NCI-H345 treated with DMSO at 0.1 percent for 48 hours (cell line): ENCODE measurements around the gene LRRC4C.

Experiments
- DNase-seq: peaks from one replicate; lab custom pipeline; 2025; ENCODE audit not compliant: unreplicated experiment; lab: John Stamatoyannopoulos, UW

LRRC4C gene

DNA sequence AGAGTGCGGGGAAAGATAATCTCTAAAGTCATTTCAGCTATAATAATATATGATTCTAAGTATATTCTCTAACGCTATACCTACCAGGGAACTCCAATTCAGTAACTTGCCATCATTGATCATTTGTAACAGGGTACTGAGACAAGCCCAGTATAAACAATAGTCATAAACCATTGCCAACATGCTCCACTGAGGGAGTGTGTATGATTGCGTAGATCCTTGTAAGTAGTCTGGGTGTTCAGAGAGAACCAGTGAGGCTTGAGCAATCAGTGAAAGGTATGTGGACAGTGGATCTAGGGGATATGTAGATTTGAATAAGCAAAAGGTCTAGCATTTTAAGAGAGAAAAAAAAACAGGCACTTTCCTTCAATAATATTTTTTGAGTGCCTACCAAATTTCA, 1326.0 kb downstream of the LRRC4C start:
- DNase-seq = no peak

DNA sequence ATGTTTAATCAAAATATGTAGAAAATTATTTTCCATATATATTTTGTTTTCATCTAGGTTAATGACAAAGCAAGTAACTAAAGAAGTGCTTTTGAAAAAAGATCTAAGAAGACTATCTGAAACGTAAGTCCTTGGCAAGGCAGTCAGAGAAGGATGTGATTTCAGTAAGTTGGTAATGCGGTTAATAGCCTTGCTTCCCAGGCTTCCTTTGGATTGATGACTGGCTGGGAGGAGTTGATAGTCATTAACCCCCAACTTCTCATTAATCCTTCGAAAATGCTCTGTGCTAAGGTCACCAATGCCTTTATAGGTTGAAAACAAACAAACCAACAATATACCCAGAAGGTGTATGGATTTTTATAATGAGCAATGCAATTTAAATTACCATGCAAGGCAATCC, 1326.5 kb downstream of the LRRC4C start:
- DNase-seq = no peak

DNA sequence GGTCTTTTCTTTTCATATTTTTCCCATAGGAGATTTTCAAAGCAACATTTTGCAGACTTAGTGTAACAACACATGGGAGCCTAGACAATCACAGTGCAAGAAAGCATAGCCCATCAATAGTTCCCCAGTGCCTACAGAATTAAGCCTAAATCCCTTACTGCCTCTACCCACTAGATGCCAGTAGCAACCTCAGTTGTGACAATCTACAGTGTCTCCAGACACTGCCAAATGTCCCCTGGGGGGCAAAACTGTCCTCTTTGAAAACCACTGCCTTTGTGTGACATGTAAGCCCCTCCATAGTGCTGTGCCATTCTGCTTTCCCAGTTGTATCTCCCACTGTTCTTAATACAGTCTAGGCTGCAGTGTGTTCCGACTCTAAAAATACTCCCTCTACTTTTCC, 1329.0 kb downstream of the LRRC4C start:
- peak; percentile 3 for DNase-seq

DNA sequence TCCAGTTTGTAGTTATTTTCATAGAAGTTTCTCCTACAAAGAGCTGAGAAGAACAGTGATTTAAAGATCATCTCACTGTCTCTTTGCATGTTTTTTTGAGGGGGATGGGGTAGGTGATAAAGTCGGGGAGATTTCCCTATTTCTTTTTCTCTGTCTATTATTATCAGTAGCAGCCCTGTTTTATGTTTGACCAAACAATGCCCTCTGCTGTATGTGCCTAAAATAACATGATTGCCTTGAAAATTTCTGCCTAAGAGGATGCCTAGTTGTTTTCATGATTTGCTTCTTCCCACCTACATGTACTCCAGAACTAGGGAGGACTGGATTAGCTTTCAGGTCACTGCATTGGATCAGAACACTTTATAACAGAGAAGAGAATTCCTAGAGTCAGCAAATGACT, 1330.2 kb downstream of the LRRC4C start:
- peak; percentile 3 for DNase-seq

DNA sequence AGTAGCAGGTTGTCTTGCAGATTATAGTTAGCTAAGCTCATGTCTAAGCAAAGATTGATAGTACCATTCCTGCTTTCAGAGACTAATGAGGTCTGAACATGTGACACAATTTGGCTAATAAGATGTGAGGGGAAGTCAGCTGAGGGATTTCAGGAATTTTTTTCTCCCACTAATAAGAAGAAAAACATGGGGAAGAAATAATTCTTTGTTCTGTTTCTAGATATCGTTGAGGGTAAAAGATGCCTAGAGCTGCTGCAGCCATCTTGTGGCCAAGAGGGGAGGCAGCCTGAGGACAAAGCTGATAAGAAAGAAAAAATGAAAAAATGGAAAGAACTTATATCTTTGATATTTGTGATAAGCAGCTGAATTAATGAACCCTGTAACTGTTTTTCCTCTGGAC, 1334.4 kb downstream of the LRRC4C start:
- DNase-seq = no peak

DNA sequence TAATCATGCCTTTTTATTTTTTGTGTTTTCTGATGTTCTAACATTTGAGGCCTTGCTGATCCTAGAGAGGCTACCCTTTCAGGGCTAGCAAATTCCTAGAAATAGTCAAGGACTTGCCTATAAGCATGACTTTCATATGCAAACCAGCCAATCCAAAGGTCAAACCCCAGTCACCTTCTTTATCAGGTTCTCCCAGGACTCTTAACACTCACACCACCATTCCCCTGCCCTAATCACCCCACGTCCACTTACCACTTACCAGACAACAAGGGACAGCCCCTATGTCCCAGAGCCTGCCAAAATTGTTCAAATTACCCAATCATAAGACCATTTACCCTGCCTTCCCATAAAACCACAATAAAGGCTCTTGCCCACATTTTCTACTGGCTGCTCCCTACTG, 1339.8 kb downstream of the LRRC4C start:
- DNase-seq = no peak

DNA sequence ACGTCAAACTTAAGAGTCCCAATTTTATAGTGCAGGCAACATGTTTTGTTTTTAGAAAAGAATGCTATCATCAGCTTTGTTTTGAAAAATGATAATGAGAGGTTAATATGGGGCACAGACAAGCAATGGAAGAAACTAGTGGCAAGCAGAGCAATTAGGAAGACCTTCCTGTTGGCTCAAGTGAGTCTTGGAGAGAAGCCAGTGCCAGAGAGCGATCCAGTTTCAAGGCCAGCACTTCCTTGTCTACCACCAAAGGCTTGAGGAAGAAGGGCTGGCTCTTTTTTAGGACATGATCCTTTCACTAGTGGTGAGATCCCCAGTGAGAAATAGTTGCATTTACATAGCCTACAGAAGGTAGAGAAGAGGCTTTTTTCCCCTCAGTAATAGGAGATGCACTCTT, 1340.7 kb downstream of the LRRC4C start:
- no peak for DNase-seq

DNA sequence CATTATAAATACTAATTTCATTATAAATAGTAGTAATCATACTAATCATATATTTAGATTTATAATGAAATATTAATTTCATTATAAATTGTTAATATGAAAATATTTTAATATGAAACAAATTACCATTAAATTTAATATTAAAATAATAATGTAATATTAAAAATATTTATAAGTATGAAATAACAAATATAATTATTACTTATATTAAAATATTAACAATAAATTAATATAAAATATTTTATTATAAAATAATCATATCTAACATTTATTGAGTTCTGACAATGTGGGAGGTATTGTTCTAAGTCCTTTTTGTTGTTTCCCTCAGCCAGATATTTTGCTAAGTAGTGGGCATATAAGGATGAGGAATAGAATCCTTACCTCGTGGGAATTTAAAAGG, 1341.4 kb downstream of the LRRC4C start:
- DNase-seq = no peak

DNA sequence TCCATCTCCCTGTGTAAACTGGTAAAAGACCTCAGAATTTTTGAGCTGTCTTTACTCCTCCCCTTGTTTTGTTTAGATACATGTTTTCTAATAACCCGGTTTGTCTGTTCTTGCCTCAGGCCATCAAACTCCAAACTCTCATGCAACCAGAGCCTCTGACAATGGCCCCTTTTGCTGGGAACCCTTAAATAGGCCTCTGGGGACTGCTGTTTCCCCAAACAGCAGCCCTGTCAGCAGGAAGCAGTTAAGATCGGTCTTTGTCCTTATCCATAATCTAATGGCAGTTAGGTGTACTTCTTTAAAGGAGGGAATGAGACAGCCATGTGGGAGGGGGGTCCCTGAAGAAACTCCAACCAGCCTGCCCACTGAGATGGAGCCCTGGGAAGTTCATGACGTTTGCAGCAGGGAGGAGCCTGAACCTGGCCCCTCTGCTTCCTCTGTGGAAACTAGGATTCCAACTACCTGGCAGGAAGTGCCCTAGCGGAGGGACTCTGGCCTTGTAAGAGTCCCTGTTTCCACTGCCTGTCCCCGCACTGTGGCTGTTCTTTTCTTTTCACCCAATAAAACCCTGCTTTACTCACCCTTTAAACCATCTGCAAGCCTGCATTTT, 1354.4 kb downstream of the LRRC4C start:
- no peak for DNase-seq

DNA sequence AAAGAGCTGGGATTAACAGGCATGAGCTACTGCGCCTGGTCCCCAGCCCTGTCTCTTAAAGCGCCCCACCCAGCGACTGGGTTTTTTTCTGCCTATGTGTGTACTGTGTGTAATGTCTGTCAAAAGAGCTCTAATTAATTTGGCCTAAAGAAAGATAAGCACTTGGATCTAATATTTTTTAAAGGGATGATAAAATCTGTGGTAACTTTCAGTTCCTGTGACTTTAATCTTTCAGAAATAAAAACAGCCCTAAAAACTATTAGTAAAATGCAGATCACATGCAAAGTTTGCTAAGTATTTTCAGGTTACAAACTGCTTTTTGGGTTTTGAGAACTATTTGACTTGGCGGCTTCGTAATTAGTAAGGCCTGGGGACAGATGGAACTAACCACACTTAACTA, 1358.7 kb downstream of the LRRC4C start:
- no peak for DNase-seq

DNA sequence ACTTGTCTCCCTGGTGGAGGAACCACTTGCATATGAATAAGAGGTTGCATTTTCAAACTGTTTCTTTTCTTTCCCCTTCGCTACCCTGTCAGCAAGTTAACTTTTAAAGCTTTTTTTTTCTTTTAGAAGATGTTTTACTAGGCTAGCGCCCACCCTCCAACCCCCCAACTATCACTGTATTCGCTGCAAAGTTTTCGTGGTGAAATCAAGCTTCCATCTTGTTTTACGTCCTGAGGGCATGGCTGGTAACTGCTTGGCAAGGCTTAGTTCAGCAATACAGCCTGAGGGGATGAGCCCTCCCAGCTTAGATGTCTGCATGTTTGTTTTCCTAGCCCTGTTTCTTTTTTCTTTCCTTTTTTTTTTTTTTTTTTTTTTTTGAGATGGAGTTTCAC, 1359.3 kb downstream of the LRRC4C start:
- DNase-seq = no peak

DNA sequence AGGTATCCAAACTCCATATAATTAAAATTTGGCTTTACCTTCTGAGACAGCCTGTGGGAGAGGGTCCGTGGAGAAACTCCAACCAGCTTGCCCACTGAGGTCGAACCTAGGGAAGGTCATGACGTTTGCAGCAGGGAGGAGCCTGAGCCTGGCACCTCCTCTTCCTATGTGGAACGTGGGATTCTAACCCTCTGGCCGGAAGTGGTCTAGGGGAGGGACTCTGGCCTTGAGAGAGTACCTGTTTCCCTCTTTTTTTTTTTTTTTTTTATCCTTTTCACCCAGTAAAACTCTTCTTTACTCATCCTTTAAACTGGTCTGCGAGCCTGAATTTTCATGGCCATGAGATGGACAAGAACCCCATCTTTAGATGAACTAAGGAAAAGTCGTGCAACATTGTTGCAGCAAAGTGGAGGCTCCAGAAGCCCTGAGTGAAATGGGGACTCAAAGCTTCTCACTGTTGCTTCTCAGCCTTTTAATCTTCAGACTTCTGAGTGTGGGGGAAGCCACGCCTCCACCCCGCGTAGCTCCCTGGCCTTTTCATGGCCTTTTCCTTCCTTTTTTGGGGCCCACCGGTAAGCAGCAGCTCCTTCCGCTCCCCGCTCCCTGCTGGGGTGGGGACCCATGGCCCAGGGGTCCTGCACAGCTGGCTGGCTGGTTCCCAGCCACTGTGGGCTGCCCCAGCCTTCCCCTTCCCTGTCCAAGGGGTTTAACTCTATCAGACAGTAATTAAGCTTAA, 1359.9 kb downstream of the LRRC4C start:
- no peak for DNase-seq

DNA sequence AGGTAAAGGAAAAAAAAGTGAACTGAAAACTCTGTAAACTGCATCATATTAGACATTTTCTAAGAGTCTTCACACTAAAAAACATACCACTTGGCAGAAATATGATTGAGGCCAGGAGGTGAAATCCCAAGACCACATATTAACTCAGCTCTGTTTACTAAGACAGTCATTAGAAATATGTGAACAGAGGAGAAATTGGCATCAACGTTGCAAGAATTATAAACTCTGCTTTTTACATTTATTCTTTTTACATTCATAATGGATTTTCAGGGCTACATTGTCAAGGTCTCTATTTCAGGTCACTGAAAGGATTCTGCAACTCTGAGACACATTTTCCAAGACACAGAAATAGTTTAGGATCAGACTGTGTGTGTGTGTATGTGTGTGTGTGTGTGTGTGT, 1364.0 kb downstream of the LRRC4C start:
- DNase-seq = no peak

DNA sequence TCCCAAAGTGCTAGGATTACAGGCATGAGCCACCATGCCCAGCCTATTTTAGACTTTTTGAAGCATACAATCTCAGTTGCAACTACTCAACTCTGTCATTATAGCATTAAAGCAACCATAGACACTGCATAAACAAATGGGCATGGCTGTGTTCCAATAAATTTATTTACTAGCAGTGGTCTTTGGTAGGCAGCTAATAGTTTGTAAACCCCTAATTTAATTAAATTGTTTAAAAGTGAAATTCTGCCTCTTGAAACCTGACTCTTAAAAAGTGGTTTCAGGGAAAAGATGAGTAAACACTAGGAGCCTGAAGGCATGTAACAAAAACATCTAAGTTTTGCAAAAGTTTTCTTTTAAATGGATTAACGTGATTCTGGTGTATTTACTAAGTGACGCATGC, 1364.5 kb downstream of the LRRC4C start:
- DNase-seq = no peak

DNA sequence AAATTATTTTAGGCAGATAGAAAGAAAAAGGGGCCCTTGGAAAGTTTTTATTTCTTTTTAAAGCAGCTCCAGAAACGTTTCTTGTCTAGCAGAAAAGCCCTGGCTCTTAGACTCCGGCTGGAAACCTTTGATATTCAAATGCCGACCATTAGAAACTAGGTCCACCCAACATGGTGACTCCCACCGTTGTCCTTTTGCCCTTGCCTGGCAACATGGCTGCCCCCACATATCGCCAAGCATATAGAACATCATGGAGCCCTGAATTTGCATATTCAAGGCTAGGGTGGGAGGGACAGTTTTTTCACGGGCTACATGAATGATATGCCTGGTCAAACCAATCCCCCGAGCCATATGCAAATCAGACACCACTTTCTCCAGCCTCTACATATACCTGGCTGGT, 1379.0 kb downstream of the LRRC4C start:
- DNase-seq = no peak
